ENCODE data around the gene CEND1. TPM values are rescaled to one million over a fixed set of nuclear protein-coding genes. Genes with fewer than 3 reads are reported as not detected.
A peak's percentile ranks its signal among the peaks of the same experiment; 100 is the strongest.

Gene CEND1
- polyA plus RNA-seq, 1 donor from 2014 or later: 11.8 TPM

DNA sequence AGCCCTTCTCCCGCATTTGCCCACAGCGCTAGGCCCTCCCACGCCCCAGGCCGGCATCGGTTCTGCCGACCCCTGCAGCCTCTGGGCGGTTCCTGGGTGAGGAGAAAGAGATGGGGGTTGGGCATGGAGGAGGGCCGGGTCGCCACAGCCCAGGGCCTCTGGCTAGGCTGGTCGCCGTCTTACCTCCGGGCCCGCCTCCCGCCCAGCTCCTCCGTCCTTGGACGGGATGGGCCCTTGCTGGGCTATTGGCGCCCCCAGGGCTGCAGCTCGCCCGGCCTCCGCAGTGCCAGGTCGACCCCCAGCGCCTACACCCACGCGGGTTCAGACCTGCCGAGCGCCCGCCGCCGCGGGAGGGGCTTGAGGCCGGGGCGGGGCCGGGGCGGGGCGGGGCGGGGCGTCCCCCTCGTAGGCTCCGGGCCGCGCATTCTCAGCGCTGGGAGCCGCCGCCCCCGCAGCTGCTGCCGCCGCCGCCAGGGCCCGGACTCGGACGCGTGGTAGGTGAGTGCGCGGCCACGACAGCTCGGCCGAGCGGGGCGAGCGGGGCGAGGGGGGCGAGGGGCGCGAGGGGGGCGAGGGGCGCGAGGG, 42.7 kb upstream of the CEND1 start, which contains the start of gene CD151:
Gene CD151, plus strand, starts transcription at position 424 of the 585 bp plus-strand sequence. CDS start 3,118 bp downstream, outside the sequence.
- no peaks in the 10 kb centered on the region for H3K9me2 ChIP-seq (ENCODE audit: insufficient read depth, low read length)
- no peaks in the 10 kb centered on the region for H3K79me2 ChIP-seq (replicated peaks; ENCODE audit: insufficient read depth, low read length)
- no peak for TF ChIP-seq RAD21 (conservative IDR thresholded peaks at IDR 0.05)
- TF ChIP-seq, protein P1, sequence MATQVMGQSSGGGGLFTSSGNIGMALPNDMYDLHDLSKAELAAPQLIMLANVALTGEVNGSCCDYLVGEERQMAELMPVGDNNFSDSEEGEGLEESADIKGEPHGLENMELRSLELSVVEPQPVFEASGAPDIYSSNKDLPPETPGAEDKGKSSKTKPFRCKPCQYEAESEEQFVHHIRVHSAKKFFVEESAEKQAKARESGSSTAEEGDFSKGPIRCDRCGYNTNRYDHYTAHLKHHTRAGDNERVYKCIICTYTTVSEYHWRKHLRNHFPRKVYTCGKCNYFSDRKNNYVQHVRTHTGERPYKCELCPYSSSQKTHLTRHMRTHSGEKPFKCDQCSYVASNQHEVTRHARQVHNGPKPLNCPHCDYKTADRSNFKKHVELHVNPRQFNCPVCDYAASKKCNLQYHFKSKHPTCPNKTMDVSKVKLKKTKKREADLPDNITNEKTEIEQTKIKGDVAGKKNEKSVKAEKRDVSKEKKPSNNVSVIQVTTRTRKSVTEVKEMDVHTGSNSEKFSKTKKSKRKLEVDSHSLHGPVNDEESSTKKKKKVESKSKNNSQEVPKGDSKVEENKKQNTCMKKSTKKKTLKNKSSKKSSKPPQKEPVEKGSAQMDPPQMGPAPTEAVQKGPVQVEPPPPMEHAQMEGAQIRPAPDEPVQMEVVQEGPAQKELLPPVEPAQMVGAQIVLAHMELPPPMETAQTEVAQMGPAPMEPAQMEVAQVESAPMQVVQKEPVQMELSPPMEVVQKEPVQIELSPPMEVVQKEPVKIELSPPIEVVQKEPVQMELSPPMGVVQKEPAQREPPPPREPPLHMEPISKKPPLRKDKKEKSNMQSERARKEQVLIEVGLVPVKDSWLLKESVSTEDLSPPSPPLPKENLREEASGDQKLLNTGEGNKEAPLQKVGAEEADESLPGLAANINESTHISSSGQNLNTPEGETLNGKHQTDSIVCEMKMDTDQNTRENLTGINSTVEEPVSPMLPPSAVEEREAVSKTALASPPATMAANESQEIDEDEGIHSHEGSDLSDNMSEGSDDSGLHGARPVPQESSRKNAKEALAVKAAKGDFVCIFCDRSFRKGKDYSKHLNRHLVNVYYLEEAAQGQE (IDR thresholded peaks at IDR 0.05; ENCODE audit: borderline replicate concordance): no peak
- TF ChIP-seq POLR2AphosphoS5 (IDR thresholded peaks at IDR 0.05): peak; percentile 34
- TF ChIP-seq, protein P2, sequence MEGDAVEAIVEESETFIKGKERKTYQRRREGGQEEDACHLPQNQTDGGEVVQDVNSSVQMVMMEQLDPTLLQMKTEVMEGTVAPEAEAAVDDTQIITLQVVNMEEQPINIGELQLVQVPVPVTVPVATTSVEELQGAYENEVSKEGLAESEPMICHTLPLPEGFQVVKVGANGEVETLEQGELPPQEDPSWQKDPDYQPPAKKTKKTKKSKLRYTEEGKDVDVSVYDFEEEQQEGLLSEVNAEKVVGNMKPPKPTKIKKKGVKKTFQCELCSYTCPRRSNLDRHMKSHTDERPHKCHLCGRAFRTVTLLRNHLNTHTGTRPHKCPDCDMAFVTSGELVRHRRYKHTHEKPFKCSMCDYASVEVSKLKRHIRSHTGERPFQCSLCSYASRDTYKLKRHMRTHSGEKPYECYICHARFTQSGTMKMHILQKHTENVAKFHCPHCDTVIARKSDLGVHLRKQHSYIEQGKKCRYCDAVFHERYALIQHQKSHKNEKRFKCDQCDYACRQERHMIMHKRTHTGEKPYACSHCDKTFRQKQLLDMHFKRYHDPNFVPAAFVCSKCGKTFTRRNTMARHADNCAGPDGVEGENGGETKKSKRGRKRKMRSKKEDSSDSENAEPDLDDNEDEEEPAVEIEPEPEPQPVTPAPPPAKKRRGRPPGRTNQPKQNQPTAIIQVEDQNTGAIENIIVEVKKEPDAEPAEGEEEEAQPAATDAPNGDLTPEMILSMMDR (IDR thresholded peaks at IDR 0.05; ENCODE audit: poor library complexity, severe bottlenecking): no peak
- H3K27ac ChIP-seq (ENCODE audit: low read length): peak within 1 kb of the TSS; percentile 34
- H3F3A ChIP-seq (ENCODE audit: insufficient read depth, low read length, poor library complexity, severe bottlenecking): no peaks in the 10 kb centered on the region
- H3K27me3 ChIP-seq (ENCODE audit: insufficient read depth, low read depth, low read length): peaks cover 28% of the 10 kb centered on the region
- H3K4me2 ChIP-seq (ENCODE audit: low read length): peak within 1 kb of the TSS; percentile 59
- no peaks in the 10 kb centered on the region for H3K36me3 ChIP-seq (ENCODE audit: insufficient read depth, low read length)
- H2AFZ ChIP-seq (ENCODE audit: low read depth, low read length): no peak within 1 kb of the TSS
- peak within 1 kb of the TSS; percentile 75 for H3K9ac ChIP-seq (ENCODE audit: low read length)
- H4K20me1 ChIP-seq (ENCODE audit: insufficient read depth): no peaks in the 10 kb centered on the region
- peak within 1 kb of the TSS; percentile 81 for H3K4me3 ChIP-seq (ENCODE audit: low read length)
- H3K9me3 ChIP-seq (ENCODE audit: low read length): no peaks in the 10 kb centered on the region

DNA sequence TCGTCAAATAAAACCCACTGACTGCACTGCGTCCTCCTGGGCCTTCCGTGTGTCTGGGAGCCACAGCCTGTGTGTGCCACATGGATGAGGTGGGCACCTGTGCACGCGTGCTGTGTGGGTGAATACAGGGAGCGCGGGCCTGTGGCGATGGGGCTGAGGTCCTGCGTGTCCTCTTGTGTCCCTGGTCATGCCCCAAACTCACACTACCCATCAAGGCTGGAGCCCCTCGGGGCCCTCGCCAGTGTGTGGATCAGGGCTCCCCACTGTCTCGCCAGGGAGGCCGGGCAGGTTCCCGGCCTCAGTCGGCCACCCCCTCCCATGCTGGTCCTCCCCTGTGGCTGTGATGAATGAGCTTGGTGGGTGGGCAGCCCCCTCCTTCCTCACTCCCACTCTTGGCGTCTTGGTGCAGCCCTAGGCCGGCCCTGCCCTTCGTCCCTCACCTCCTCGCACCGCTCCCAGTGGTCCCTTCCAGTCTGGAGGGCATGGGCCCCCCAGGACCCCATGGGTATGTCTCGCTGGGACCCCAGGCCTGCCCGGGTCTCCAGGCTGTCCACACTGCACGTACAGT, 42.2 kb upstream of the CEND1 start:
- no peaks in the 10 kb centered on the region for H3K36me3 ChIP-seq (ENCODE audit: insufficient read depth, low read length)
- peak overlapping the region; percentile 4 for H3K4me2 ChIP-seq (ENCODE audit: low read length)
- H3K27ac ChIP-seq (ENCODE audit: low read length): peak overlapping the region; percentile 34
- peak overlapping the region; percentile 69 for H3K4me3 ChIP-seq (ENCODE audit: low read length)
- H3K9ac ChIP-seq (ENCODE audit: low read length): peak overlapping the region; percentile 75
- no peaks in the 10 kb centered on the region for H3F3A ChIP-seq (ENCODE audit: insufficient read depth, low read length, poor library complexity, severe bottlenecking)
- H3K79me2 ChIP-seq (replicated peaks; ENCODE audit: insufficient read depth, low read length): no peaks in the 10 kb centered on the region
- no peaks in the 10 kb centered on the region for H3K9me3 ChIP-seq (ENCODE audit: low read length)
- no peak overlapping the region for H2AFZ ChIP-seq (ENCODE audit: low read depth, low read length)
- H3K27me3 ChIP-seq (ENCODE audit: insufficient read depth, low read depth, low read length): peaks cover 31% of the 10 kb centered on the region
- TF ChIP-seq SMC3 (conservative IDR thresholded peaks at IDR 0.05; ENCODE audit: poor library complexity) (no peak), MXI1 (conservative IDR thresholded peaks at IDR 0.05; ENCODE audit: poor library complexity, severe bottlenecking) (no peak), RAD21 (conservative IDR thresholded peaks at IDR 0.05) (no peak), EZH2 (IDR thresholded peaks at IDR 0.05; ENCODE audit: borderline replicate concordance, insufficient read depth, low read length, poor library complexity, severe bottlenecking) (no peak), POLR2AphosphoS5 (IDR thresholded peaks at IDR 0.05) (no peak)
- TF ChIP-seq, protein P1 (IDR thresholded peaks at IDR 0.05; ENCODE audit: borderline replicate concordance): no peak
- TF ChIP-seq, protein P2 (IDR thresholded peaks at IDR 0.05; ENCODE audit: poor library complexity, severe bottlenecking): no peak
- H3K9me2 ChIP-seq (ENCODE audit: insufficient read depth, low read length): no peaks in the 10 kb centered on the region
- H4K20me1 ChIP-seq (ENCODE audit: insufficient read depth): no peaks in the 10 kb centered on the region
